Fibroblast of mammary gland (primary cell): Measurements from ENCODE around the gene SHPK.
"Not testable (repeated sequence)": the region's sequence is repeated elsewhere in the genome, so short reads cannot be mapped to it uniquely, and the experiment has no call there.

Source experiments
- DNase-seq: peaks from one replicate; pipeline ENCODE4 v3.0.0-alpha.2; 2010; ENCODE audit warnings: low read depth
- H3K4me3 ChIP-seq: 2 replicates; pipeline ENCODE4 v1.5.1; 2011; ENCODE audit warnings: low read depth, mild to moderate bottlenecking, low read length, moderate library complexity; ENCODE audit not compliant: control insufficient read depth
- TF ChIP-seq, protein P1 (sequence below): conservative IDR thresholded peaks from 2 replicates; pipeline ENCODE4 v1.5.1; 2011; ENCODE audit warnings: low read depth, low read length, inconsistent platforms; ENCODE audit not compliant: control insufficient read depth, insufficient read depth

Gene SHPK

DNA sequence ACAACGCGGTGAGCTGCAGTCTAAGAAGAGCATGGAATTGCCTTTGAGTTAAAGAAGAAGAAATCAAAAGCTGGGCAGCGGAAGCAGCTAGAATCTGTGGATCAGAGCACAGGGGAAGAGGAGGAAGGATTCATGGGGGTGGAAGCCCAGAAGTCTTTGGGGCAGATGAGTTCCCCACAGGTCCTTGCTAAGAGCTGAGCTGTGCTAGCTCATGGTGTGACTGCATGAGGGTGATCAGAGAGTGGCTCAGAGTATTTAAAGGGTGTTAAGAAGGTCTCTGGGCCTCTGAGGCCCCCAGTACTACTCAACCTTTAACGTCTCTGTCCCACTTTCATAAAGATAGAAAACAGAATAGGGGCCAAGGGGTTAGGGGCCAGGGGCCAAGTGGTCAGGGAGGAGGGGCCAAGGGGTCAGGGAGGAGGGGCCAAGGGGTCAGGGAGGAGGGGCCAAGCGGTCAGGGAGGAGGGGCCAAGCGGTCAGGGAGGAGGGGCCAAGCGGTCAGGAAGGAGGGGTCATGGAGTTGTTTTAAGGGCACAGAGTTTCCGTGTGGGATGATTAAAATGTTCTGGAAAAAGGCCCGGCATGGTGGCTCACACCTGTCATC lies 66.4 kb downstream of the SHPK start:
- no peak overlapping the region for H3K4me3 ChIP-seq
- TF ChIP-seq, protein P1, sequence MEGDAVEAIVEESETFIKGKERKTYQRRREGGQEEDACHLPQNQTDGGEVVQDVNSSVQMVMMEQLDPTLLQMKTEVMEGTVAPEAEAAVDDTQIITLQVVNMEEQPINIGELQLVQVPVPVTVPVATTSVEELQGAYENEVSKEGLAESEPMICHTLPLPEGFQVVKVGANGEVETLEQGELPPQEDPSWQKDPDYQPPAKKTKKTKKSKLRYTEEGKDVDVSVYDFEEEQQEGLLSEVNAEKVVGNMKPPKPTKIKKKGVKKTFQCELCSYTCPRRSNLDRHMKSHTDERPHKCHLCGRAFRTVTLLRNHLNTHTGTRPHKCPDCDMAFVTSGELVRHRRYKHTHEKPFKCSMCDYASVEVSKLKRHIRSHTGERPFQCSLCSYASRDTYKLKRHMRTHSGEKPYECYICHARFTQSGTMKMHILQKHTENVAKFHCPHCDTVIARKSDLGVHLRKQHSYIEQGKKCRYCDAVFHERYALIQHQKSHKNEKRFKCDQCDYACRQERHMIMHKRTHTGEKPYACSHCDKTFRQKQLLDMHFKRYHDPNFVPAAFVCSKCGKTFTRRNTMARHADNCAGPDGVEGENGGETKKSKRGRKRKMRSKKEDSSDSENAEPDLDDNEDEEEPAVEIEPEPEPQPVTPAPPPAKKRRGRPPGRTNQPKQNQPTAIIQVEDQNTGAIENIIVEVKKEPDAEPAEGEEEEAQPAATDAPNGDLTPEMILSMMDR, result no peak
- no peak for DNase-seq

DNA sequence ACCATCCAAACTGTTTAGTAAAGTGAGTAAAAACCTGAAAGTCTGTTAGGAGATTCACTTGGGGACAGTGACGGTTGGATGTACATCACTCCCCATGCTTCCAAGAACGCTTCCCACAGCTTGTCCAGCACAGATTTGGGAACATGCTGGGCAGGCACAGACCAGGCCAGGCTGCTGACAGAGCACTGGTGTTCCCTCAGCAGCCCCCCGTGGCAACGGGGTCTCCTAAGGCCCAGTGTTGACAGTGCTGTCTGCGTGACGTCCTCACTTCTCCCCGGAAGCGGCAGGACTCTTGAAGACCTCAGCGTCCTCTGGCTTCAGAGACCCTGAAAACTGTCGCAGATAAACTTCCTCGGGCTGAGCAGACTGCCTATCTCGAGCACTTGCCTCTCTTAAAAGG lies 69.5 kb downstream of the SHPK start:
- DNase-seq, result no peak
- TF ChIP-seq, protein P1, result no peak
- H3K4me3 ChIP-seq, result no peak overlapping the region

DNA sequence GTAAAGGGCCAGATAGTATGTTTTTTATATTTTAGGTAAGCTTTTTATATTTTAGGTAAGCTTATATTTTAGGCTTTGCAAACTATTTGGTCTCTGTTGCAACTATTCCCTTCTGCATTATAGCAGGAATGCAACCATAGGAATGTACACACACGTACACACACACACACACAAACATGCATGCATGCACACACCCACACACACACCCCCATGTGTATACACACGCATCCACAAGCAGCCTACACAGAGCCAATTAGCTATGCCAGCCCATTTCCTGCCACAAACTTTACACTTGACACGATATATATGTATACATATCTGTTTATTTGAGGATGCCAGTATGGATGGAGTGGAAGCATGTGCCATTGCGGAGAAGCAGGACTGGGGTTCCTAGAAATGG lies 70.9 kb downstream of the SHPK start:
- no peak for DNase-seq
- H3K4me3 ChIP-seq, result no peak overlapping the region
- TF ChIP-seq, protein P1, result no peak

DNA sequence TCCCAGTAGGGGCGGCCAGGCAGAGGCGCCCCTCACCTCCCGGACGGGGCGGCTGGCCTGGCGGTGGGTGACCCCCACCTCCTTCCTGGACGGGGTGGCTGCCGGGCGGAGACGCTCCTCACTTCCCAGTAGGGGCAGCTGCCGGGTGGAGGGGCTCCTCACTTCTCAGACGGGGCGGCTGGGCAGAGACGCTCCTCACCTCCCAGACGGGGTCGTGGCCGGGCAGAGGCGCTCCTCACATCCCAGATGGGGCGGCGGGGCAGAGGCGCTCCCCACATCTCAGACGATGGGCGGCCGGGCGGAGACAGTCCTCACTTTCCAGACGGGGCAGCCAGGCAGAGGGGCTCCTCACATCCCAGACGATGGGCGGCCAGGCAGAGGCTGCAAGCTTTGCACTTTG lies 71.8 kb downstream of the SHPK start:
- H3K4me3 ChIP-seq, DNase-seq: not testable (repeated sequence)

DNA sequence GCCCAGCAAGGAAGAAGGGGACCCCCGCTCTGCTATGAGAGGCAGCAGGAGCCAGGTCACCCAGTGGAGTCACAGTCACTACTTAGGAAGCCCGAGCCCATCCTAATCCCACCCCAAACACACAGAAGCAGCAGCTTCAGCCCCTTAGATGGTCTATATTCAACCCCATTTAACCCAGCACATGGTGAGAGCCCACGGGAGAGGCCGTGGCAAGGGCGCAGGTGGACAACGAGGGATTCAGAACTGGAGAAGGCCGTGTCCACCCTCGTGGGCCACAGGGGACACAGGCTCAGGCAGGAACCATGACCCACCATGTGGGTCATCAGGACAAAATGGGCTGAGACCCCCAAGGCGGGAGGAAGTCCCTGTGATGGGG lies 76.8 kb downstream of the SHPK start:
- TF ChIP-seq, protein P1, result no peak
- no peak overlapping the region for H3K4me3 ChIP-seq
- DNase-seq, result no peak

DNA sequence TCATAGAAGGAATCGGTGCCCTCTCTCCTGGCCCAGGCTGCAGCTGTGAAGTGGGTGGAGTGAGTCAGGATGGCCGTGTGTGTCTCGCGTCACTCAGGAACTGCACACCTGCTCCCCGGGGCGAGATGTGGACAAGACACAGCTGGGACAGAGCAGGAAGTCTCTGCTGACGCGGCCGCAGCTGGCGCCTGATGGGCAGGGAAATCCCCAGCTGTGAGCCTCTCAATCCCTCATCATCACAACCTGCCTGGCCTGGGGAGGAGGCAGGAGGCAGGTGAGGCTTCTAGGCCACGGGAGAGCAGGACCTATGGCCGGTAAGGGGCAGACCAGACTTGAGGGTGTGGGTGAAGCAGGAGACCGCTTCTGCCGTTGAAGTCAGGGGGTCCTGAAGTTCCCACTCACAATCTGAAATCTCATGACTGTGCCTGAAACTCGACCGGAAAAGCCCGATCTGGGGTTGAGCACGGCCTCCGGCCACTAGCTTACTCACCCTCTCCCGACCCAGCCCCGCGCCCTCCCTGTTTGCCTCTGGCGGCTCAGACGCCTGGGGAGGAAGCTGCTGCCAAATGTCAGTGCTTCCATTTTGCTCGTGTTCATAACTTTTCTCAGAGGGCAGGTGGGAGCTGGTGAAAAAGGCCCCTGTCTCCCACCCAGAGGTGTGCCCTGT lies 77.3 kb downstream of the SHPK start:
- no peak overlapping the region for H3K4me3 ChIP-seq

More for the DNA sequence above, 77.3 kb downstream of the SHPK start:
- peak; percentile 51 for DNase-seq
- TF ChIP-seq, protein P1, result no peak
